Panc1 (cell line): Measurements from ENCODE around the gene CNTROB. TPM values are rescaled to one million over a fixed set of nuclear protein-coding genes. Genes with fewer than 3 reads are reported as not detected.
A peak's percentile ranks its signal among the peaks of the same experiment; 100 is the strongest.

ENCODE experiments used
- ATAC-seq: fragments of 200-7000 bp; cut with Tn5 transposase; 2 replicates; pipeline ENCODE4 v1.9.1; 2020; ENCODE audit warnings: mild to moderate bottlenecking, moderate library complexity
- BruUV-seq: library from RNA; stranded (reverse); fragments of 400-500 nt; replicated peaks from 2 replicates; lab custom pipeline; 2021; lab: Mats Ljungman, UMichigan
- CTCF ChIA-PET: fragments of 300-600 bp; sonication (Branson Sonifier 250); formaldehyde crosslinking; loops from one replicate; lab custom pipeline; 2022; ENCODE audit warnings: antibody characterized with exemption; lab: Charles Lee
- POLR2A ChIA-PET: fragments of 300-600 bp; sonication (Branson Sonifier 250); formaldehyde crosslinking; loops from one replicate; lab custom pipeline; 2022; ENCODE audit warnings: antibody characterized with exemption; lab: Charles Lee
- DNase-seq: peaks from one replicate; pipeline ENCODE4 v3.0.0-alpha.2; 2010; ENCODE audit warnings: low read depth, low spot score
- H3K27ac ChIP-seq: 2 replicates; pipeline ENCODE4 v1.5.1; 2011; ENCODE audit warnings: mild to moderate bottlenecking, low read length, inconsistent platforms
- H3K27me3 ChIP-seq: fragments of 200-500 bp; sonication (Bioruptor generic); 2 replicates; pipeline ENCODE4 v1.6.0; 2014; ENCODE audit warnings: low read length, inconsistent platforms; ENCODE audit not compliant: control insufficient read depth, insufficient read depth
- H3K36me3 ChIP-seq: fragments of 200-500 bp; sonication (Bioruptor generic); 2 replicates; pipeline ENCODE4 v1.5.1; 2014; ENCODE audit warnings: inconsistent platforms, mild to moderate bottlenecking, low read length, moderate library complexity; ENCODE audit not compliant: control insufficient read depth, insufficient read depth
- H3K4me1 ChIP-seq: 2 replicates; pipeline ENCODE4 v1.5.1; 2011; ENCODE audit warnings: inconsistent platforms, mild to moderate bottlenecking, low read length, moderate library complexity; ENCODE audit not compliant: control insufficient read depth, insufficient read depth
- H3K4me3 ChIP-seq, 2 experiments: 2 replicates each; pipeline ENCODE4 v1.5.1; 2011 to 2012; ENCODE audit warnings: low read depth in 2 of 2, low read length in 2 of 2, mild to moderate bottlenecking in 2 of 2, inconsistent platforms in 1 of 2, moderate library complexity in 1 of 2
- H3K9me3 ChIP-seq: fragments of 200-500 bp; sonication (Bioruptor generic); 2 replicates; pipeline ENCODE4 v1.5.1; 2014; ENCODE audit warnings: low read depth, mild to moderate bottlenecking, inconsistent platforms, low read length, moderate library complexity; ENCODE audit not compliant: control insufficient read depth, insufficient read depth
- CTCF ChIP-seq: fragments of 450-650 bp; IDR thresholded peaks from 2 replicates; pipeline ENCODE4 v1.5.1; 2017; ENCODE audit warnings: mild to moderate bottlenecking
- POLR2AphosphoS5 ChIP-seq: IDR thresholded peaks from 2 replicates; pipeline ENCODE4 v1.6.1; 2012; ENCODE audit warnings: mild to moderate bottlenecking, low read depth, low read length, moderate library complexity
- REST ChIP-seq, 2 experiments: IDR thresholded peaks; 2 replicates each; pipeline ENCODE4 v1.6.1; 2011 to 2012; ENCODE audit warnings: low read depth in 2 of 2, control low read depth in 1 of 2, low read length in 1 of 2, mild to moderate bottlenecking in 1 of 2, moderate library complexity in 1 of 2; ENCODE audit not compliant: insufficient read depth in 1 of 2
- SIN3A ChIP-seq: IDR thresholded peaks from 2 replicates; pipeline ENCODE4 v1.6.1; 2012; ENCODE audit warnings: low read depth, mild to moderate bottlenecking, low read length, moderate library complexity, borderline replicate concordance; ENCODE audit not compliant: insufficient read depth
- TCF7L2 ChIP-seq: IDR thresholded peaks from 2 replicates; pipeline ENCODE4 v1.6.1; 2011; ENCODE audit warnings: mild to moderate bottlenecking, low read depth, low read length, inconsistent platforms
- in situ Hi-C: cut with HindIII; loops from 2 replicates; pipeline ENCODE4 v1.10.0; 2016; ENCODE audit warnings: low sequenced_read_pairs, low pct_unique_long_range_greater_than_20kb
- intact Hi-C: fragments of 100-400 bp; cut with micrococcal nuclease; formaldehyde crosslinking; loops from one replicate; pipeline ENCODE4 v1.10.0; 2022; ENCODE audit not compliant: unreplicated experiment
- total RNA-seq: library from RNA; stranded (reverse); gene quantifications from one replicate; pipeline ENCODE4 v1.2.1, GENCODE V29; 2021; ENCODE audit not compliant: unreplicated experiment

CNTROB gene
- total RNA-seq, 1 experiment from 2014 or later = 60.5 TPM

DNA sequence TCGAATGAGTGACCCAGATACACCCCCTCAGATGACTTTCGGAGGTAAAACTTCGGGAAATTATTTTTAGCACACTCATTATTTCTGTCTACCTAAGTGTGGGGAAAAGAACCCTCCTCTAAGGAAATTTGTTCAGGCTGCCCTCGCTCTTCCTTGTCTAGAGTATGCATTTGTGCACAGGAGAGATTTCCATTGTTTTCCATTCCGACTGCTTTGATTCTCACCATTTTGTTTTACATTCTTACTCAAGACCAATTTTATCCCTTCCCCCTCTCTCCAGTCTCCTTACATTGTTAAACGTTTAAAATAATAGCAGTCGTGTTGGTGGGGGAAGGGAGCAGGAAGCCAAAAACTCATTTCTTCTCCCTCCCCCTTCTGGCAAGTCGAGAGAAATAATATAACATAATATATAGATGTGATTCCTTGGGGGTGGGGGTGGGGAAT lies 44.9 kb upstream of the CNTROB start:
- intact Hi-C loops = no loop called here
- in situ Hi-C loops = no loop called here
- Histone ChIP-seq H3K4me3 (peak overlapping the region; percentile 63 to 77), H3K36me3 (no peaks in the 10 kb centered on the region; the same call in 1 of the 2 replicates), H3K27me3 (no peaks in the 10 kb centered on the region), H3K4me1 (peaks cover 34% of the 10 kb centered on the region), H3K27ac (peak overlapping the region; percentile 96), H3K9me3 (no peaks in the 10 kb centered on the region)
- BruUV-seq = TSS peak; percentile 80
- CTCF ChIA-PET = no interaction called here
- TF ChIP-seq POLR2AphosphoS5 = no peak
- no peak for TF ChIP-seq CTCF
- no peak for TF ChIP-seq TCF7L2
- no peak for TF ChIP-seq SIN3A
- no peak for TF ChIP-seq REST (IDR thresholded peaks at IDR 0.05; ENCODE audit: insufficient read depth in 1 of 2, low read depth in 2 of 2, low read length in 1 of 2)
- DNase-seq (no peak), ATAC-seq (peak; percentile 9)
- POLR2A ChIA-PET = no interaction called here

DNA sequence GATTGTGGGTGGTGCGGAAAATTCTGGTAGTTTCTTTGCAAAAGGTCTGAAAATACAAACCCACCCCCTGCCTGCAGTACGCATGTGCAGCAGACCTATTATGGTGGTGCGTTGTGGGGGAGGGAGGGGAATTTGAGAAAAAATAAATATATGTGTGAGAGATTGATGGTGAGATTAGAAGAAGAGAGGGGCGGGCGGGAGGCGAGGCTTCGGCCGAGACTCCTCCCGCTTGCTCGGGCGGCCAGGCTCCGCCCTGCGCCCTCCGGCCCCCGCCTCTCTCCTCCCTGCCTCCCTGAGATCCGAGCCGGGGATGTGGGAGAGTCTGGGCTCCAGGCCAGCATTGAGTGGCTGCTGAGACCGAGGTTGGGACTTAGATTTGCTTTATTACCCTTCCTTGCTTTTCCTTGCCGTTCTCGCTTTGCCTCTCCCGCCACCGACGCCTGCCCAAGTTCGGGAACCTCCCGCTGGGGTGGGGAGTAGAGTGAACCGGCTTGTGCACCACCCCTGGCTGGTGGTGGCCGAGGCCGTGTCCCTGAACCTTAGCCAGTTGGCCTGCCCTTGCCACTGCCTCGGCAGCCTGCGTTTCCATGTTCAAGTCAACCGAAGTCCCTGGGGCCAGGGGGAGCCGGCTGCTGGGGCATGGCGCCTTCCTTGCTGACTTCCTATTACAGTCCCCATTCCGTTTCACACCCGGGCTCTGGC lies 44.4 kb upstream of the CNTROB start:
- H3K4me1 ChIP-seq = peaks cover 34% of the 10 kb centered on the region
- in situ Hi-C loops = no loop called here
- no TSS peak for BruUV-seq

More for the DNA sequence above, 44.4 kb upstream of the CNTROB start:
- intact Hi-C loops = no loop called here
- Histone ChIP-seq H3K27me3 (no peaks in the 10 kb centered on the region), H3K4me3 (peak overlapping the region; percentile 63 to 77), H3K27ac (peak overlapping the region; percentile 96), H3K9me3 (no peaks in the 10 kb centered on the region), H3K36me3 (no peaks in the 10 kb centered on the region; the same call in 1 of the 2 replicates)
- CTCF ChIA-PET = no interaction called here
- TF ChIP-seq CTCF (no peak), POLR2AphosphoS5 (0 out of 2 replicates have a peak, but pooled peaks have one; percentile 52)
- DNase-seq (peak; percentile 88), ATAC-seq (peak; percentile 89)
- POLR2A ChIA-PET = no interaction called here
